Calu3 (cell line): ENCODE data around the gene CAPN7. TPM values are rescaled to one million over a fixed set of nuclear protein-coding genes. Genes with fewer than 3 reads are reported as not detected.

Experiments
- BruUV-seq: library from RNA; stranded (reverse); fragments of 400-500 nt; replicated peaks from 2 replicates; lab custom pipeline; 2021; lab: Mats Ljungman, UMichigan
- CTCF ChIA-PET: fragments of 300-600 bp; sonication (Branson Sonifier 250); formaldehyde crosslinking; loops from one replicate; lab custom pipeline; 2022; ENCODE audit warnings: antibody characterized with exemption; lab: Charles Lee
- DNase-seq: peaks from one replicate; pipeline ENCODE4 v3.0.0; 2022
- H3K27ac Mint-ChIP-seq: one replicate; pipeline ENCODE4 v1.8.0; 2022; ENCODE audit warnings: mixed read lengths; ENCODE audit not compliant: unreplicated experiment
- H3K27me3 Mint-ChIP-seq: one replicate; pipeline ENCODE4 v1.8.0; 2022; ENCODE audit warnings: mixed read lengths; ENCODE audit not compliant: unreplicated experiment
- H3K36me3 Mint-ChIP-seq: one replicate; pipeline ENCODE4 v1.8.0; 2022; ENCODE audit warnings: mild to moderate bottlenecking, moderate library complexity, mixed read lengths; ENCODE audit not compliant: insufficient read depth, unreplicated experiment
- H3K4me1 Mint-ChIP-seq: one replicate; pipeline ENCODE4 v1.8.0; 2022; ENCODE audit warnings: mild to moderate bottlenecking, low read depth, mixed read lengths; ENCODE audit not compliant: unreplicated experiment
- H3K4me3 Mint-ChIP-seq: one replicate; pipeline ENCODE4 v1.8.0; 2022; ENCODE audit warnings: mild to moderate bottlenecking, low read depth, moderate library complexity, mixed read lengths; ENCODE audit not compliant: unreplicated experiment
- H3K9me3 Mint-ChIP-seq: one replicate; pipeline ENCODE4 v1.8.0; 2022; ENCODE audit warnings: low read depth, mixed read lengths; ENCODE audit not compliant: unreplicated experiment
- CTCF ChIP-seq: fragments of 200-600 bp; IDR thresholded peaks from one replicate; pipeline ENCODE4 v1.8.0; 2022; ENCODE audit warnings: antibody characterized with exemption; ENCODE audit not compliant: unreplicated experiment
- intact Hi-C: fragments of 100-400 bp; cut with micrococcal nuclease; formaldehyde crosslinking; loops from one replicate; pipeline ENCODE4 v1.10.0; 2022; ENCODE audit not compliant: unreplicated experiment
- total RNA-seq: library from RNA; stranded (reverse); gene quantifications from 2 replicates; pipeline ENCODE4 v1.2.3, GENCODE V29; 2022

CAPN7 gene
- total RNA-seq, 1 experiment from 2014 or later, result 24.1 TPM

GRCh38 chr3:15272426-15273196 lies 66.6 kb downstream of the CAPN7 start:
- Mint-ChIP-seq H3K36me3 (no peaks in the 10 kb centered on the region), H3K4me3 (no peak overlapping the region), H3K4me1 (peaks cover 9% of the 10 kb centered on the region), H3K27me3 (no peaks in the 10 kb centered on the region), H3K27ac (no peak overlapping the region), H3K9me3 (no peaks in the 10 kb centered on the region)
- no peak for DNase-seq
- intact Hi-C loops, result no loop called here
- BruUV-seq, result no TSS peak
- CTCF ChIA-PET, result no interaction called here
- no peak for TF ChIP-seq CTCF

GRCh38 chr3:15273227-15273626 lies 67.2 kb downstream of the CAPN7 start:
- CTCF ChIA-PET, result no interaction called here
- Mint-ChIP-seq H3K4me1 (peaks cover 9% of the 10 kb centered on the region), H3K9me3 (no peaks in the 10 kb centered on the region), H3K36me3 (no peaks in the 10 kb centered on the region), H3K27me3 (no peaks in the 10 kb centered on the region), H3K27ac (no peak overlapping the region), H3K4me3 (no peak overlapping the region)
- DNase-seq, result no peak
- intact Hi-C loops, result no loop called here
- BruUV-seq, result no TSS peak
- TF ChIP-seq CTCF, result no peak

GRCh38 chr3:15276028-15276724 lies 70.1 kb downstream of the CAPN7 start:
- DNase-seq, result no peak
- Mint-ChIP-seq H3K36me3 (no peaks in the 10 kb centered on the region), H3K27ac (no peak overlapping the region), H3K4me3 (no peak overlapping the region), H3K4me1 (peaks cover 10% of the 10 kb centered on the region), H3K27me3 (no peaks in the 10 kb centered on the region), H3K9me3 (no peaks in the 10 kb centered on the region)
- CTCF ChIA-PET, result interaction anchor here (0.6 kb wide), 2 partner anchors 82 to 103 kb away, joined by 3 to 5 read pairs; no protein-coding TSS in a partner anchor
- intact Hi-C loops, result no loop called here
- TF ChIP-seq CTCF, result no peak
- no TSS peak for BruUV-seq

GRCh38 chr3:15277861-15278500 lies 71.9 kb downstream of the CAPN7 start:
- CTCF ChIA-PET, result no interaction called here
- no peak for DNase-seq

More at GRCh38 chr3:15277861-15278500, 71.9 kb downstream of the CAPN7 start:
- intact Hi-C loops, result no loop called here
- no peak for TF ChIP-seq CTCF
- H3K27me3 Mint-ChIP-seq, result no peaks in the 10 kb centered on the region
- H3K27ac Mint-ChIP-seq, result no peak overlapping the region
- H3K9me3 Mint-ChIP-seq, result no peaks in the 10 kb centered on the region
- no TSS peak for BruUV-seq
- peaks cover 17% of the 10 kb centered on the region for H3K4me1 Mint-ChIP-seq
- no peak overlapping the region for H3K4me3 Mint-ChIP-seq
- no peaks in the 10 kb centered on the region for H3K36me3 Mint-ChIP-seq
